Vagina (tissue), 2 donors: ENCODE results near the gene PSORS1C1. TPM values are rescaled to one million over a fixed set of nuclear protein-coding genes. Genes with fewer than 3 reads are reported as not detected.

Source experiments
- DNase-seq, 2 donors: peaks; one replicate each; pipeline ENCODE4 v3.0.0-alpha.2; 2017; ENCODE audit errors: extremely low spot score in 2 of 2
- H3K27ac ChIP-seq: fragments of 200-600 bp; sonication (generic); one replicate; pipeline ENCODE4 v1.5.1; 2019
- H3K27me3 ChIP-seq: fragments of 200-600 bp; sonication (generic); one replicate; pipeline ENCODE4 v1.5.1; 2019
- H3K36me3 ChIP-seq, 2 donors: fragments of 200-600 bp; sonication (generic); one replicate each; pipeline ENCODE4 v1.5.1; 2017 to 2019
- H3K4me1 ChIP-seq: fragments of 200-600 bp; sonication (generic); one replicate; pipeline ENCODE4 v1.5.1; 2019
- H3K4me3 ChIP-seq, 2 donors: fragments of 200-600 bp; sonication (generic); 1 replicate in 1 of 2; 2 replicates in 1 of 2; pipeline ENCODE4 v1.5.1; 2016 to 2019
- H3K9me3 ChIP-seq: fragments of 200-600 bp; sonication (generic); one replicate; pipeline ENCODE4 v1.5.1; 2019
- POLR2A ChIP-seq, 2 donors: fragments of 450-650 bp; IDR thresholded peaks; one replicate each; pipeline ENCODE4 v1.6.1; 2017; ENCODE audit warnings: antibody characterized with exemption in 2 of 2, mild to moderate bottlenecking in 2 of 2, moderate library complexity in 2 of 2
- POLR2AphosphoS5 ChIP-seq, 2 donors: sonication (generic); formaldehyde crosslinking; IDR thresholded peaks; one replicate each; pipeline ENCODE4 v1.9.0; 2017; ENCODE audit warnings: antibody characterized with exemption in 2 of 2, mild to moderate bottlenecking in 2 of 2, low read depth in 1 of 2; ENCODE audit not compliant: insufficient read depth in 1 of 2
- intact Hi-C: fragments of 100-400 bp; cut with DNase I; formaldehyde crosslinking; loops from one replicate; pipeline ENCODE4 v1.15.1; 2023
- total RNA-seq: library from RNA; depleted of rRNA; stranded (reverse); fragments of >200 nt; gene quantifications from one replicate; pipeline ENCODE4 v1.2.3, GENCODE V29; 2016
- TF ChIP-seq, protein P1 (sequence below), 3 experiments: fragments of 450-650 bp in 2 of 3; fragments of 200-600 bp in 1 of 3; sonication (generic) in 1 of 3; IDR thresholded peaks; one replicate each; pipeline ENCODE4 v1.5.1; 2017 to 2019; ENCODE audit warnings: antibody characterized with exemption in 3 of 3, mild to moderate bottlenecking in 2 of 3, moderate library complexity in 2 of 3

The PSORS1C1 gene
- total RNA-seq, 1 donor from 2014 or later, result 9.6 TPM

DNA sequence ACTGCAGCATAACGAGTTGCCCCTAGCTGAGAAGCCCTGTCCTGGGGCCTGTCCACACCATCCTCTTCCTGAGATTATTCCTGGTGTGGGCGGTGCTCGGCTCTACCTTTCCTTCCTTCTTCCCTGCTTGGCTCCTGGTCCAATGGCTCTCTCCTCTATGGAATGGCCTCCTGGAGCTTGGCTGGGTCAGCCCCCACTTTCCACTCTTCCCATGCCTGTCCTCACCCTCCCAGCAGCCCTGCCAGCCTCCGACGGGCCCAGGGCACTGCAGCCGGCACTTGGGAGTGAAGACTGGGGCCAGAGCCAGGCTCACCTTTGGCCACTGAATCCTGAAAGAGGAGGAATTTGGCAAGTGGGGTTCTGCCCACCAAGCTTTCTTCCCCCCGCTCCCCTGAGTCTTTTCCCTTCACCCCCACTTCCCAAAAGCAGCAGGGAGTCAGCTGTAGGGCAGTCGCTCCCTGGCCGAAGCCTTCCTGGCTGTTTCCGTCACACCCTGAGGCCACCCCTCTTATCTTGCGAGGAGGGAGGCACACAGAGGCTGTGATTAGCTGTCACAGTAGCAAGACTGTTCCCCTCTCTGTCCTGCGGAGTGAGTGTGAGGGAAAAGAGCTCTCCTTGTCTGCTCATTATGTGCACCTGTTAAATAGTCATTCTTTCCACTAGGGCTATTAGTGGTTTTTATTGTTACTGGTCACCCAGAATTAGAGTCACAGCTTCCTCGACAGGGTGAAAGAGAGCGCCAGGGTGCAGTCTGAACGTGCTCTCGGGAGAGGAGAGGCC, 12.0 kb downstream of the PSORS1C1 start:
- no peak overlapping the region for H3K4me3 ChIP-seq
- H3K36me3 ChIP-seq, result no peaks in the 10 kb centered on the region
- no peaks in the 10 kb centered on the region for H3K9me3 ChIP-seq
- TF ChIP-seq POLR2AphosphoS5 (IDR thresholded peaks at IDR 0.05; ENCODE audit: insufficient read depth in 1 of 2, low read depth in 1 of 2) (no peak), POLR2A (IDR thresholded peaks at IDR 0.05) (no peak)
- TF ChIP-seq, protein P1, sequence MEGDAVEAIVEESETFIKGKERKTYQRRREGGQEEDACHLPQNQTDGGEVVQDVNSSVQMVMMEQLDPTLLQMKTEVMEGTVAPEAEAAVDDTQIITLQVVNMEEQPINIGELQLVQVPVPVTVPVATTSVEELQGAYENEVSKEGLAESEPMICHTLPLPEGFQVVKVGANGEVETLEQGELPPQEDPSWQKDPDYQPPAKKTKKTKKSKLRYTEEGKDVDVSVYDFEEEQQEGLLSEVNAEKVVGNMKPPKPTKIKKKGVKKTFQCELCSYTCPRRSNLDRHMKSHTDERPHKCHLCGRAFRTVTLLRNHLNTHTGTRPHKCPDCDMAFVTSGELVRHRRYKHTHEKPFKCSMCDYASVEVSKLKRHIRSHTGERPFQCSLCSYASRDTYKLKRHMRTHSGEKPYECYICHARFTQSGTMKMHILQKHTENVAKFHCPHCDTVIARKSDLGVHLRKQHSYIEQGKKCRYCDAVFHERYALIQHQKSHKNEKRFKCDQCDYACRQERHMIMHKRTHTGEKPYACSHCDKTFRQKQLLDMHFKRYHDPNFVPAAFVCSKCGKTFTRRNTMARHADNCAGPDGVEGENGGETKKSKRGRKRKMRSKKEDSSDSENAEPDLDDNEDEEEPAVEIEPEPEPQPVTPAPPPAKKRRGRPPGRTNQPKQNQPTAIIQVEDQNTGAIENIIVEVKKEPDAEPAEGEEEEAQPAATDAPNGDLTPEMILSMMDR (IDR thresholded peaks at IDR 0.05), result no peak
- H3K27me3 ChIP-seq, result no peaks in the 10 kb centered on the region
- peaks cover 42% of the 10 kb centered on the region for H3K4me1 ChIP-seq
- no peak for DNase-seq
- intact Hi-C loops, result no loop called here
- H3K27ac ChIP-seq, result no peak overlapping the region

DNA sequence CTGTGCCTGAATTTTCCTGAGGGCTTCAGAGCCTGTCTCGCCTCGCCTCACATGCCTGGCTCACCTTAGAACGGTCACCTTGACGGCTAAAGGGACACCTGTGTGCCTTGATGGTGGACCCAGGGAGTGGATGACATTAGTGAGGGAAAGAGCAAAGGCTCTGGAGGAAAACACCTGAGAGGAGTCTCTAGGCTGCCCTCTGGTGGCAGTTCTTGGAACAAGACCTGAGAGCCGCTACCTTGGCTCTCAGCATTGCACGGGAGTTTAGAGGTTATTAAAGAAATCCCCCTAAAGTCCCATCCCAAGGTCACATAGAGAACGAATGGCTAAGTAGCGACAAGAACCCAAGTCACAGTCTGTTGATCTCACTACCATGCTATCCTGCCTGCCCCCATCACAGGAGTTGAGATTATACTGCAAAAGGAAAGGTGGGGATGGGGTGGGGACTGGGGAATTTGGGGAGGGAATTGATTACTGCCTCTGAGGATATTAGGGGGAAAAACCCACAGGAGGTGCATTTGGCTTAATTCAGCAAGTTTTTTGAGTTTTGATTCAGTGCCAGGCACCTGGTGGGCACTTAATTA, 13.6 kb downstream of the PSORS1C1 start:
- H3K9me3 ChIP-seq, result no peaks in the 10 kb centered on the region
- no peak overlapping the region for H3K4me3 ChIP-seq
- DNase-seq, result no peak
- H3K4me1 ChIP-seq, result peaks cover 33% of the 10 kb centered on the region
- no peaks in the 10 kb centered on the region for H3K27me3 ChIP-seq
- no peaks in the 10 kb centered on the region for H3K36me3 ChIP-seq
- intact Hi-C loops, result no loop called here
- no peak overlapping the region for H3K27ac ChIP-seq
- TF ChIP-seq, protein P1 (IDR thresholded peaks at IDR 0.05), result peak; percentile 42 to 64 (median 61)
- TF ChIP-seq POLR2AphosphoS5 (IDR thresholded peaks at IDR 0.05; ENCODE audit: insufficient read depth in 1 of 2, low read depth in 1 of 2) (peak in 1 of 2 donors; percentile 36), POLR2A (IDR thresholded peaks at IDR 0.05) (no peak)

DNA sequence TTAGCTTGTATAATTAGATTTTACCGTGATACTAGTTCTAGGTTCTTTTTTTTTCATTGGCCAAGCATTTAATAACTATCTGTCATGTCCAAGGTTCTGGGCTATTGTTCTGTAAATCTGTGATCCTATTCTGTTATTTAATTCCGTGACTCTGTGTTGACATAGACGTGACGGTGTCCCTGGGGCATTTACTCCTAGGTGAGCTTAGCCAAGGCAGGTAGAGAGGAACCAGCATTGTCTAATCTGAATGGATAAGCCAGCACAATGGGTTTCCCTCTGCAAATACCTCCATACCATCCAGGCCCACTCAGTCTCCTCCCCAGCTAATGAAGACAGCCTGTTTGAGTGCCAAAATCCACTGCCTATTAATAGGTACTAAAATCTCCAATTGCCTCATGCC, 14.5 kb downstream of the PSORS1C1 start:
- peaks cover 27% of the 10 kb centered on the region for H3K4me1 ChIP-seq
- H3K27ac ChIP-seq, result no peak overlapping the region
- intact Hi-C loops, result no loop called here
- TF ChIP-seq POLR2AphosphoS5 (IDR thresholded peaks at IDR 0.05; ENCODE audit: insufficient read depth in 1 of 2, low read depth in 1 of 2) (no peak), POLR2A (IDR thresholded peaks at IDR 0.05) (no peak)
- TF ChIP-seq, protein P1 (IDR thresholded peaks at IDR 0.05), result no peak
- no peaks in the 10 kb centered on the region for H3K36me3 ChIP-seq
- no peak overlapping the region for H3K4me3 ChIP-seq
- no peak for DNase-seq
- no peaks in the 10 kb centered on the region for H3K27me3 ChIP-seq
- no peaks in the 10 kb centered on the region for H3K9me3 ChIP-seq

DNA sequence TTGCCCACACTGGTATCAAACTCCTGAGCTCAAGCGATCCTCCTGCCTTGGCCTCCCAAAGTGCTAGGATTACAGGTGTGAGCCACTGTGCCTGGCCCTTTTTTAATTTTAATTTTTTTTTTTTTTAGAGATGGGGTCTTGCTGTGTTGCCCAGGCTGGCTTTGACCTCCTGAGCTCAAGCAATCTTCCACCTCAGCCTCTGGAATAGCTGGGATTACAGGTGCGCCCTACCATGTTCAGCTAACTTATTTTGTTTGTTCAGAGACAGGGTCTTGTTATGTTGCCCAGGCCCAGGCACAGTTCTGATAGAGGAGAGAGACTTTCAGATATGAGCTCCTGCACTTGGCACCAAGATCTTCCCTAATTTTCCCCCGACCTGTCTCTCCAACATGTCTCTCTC, 16.2 kb downstream of the PSORS1C1 start:
- no peaks in the 10 kb centered on the region for H3K9me3 ChIP-seq
- TF ChIP-seq, protein P1 (IDR thresholded peaks at IDR 0.05), result no peak
- TF ChIP-seq POLR2A (IDR thresholded peaks at IDR 0.05) (no peak), POLR2AphosphoS5 (IDR thresholded peaks at IDR 0.05; ENCODE audit: insufficient read depth in 1 of 2, low read depth in 1 of 2) (no peak)
- intact Hi-C loops, result no loop called here
- H3K27ac ChIP-seq, result no peak overlapping the region
- no peak overlapping the region for H3K4me3 ChIP-seq
- peaks cover 16% of the 10 kb centered on the region for H3K4me1 ChIP-seq
- no peak for DNase-seq
- no peaks in the 10 kb centered on the region for H3K27me3 ChIP-seq
- H3K36me3 ChIP-seq, result no peaks in the 10 kb centered on the region

DNA sequence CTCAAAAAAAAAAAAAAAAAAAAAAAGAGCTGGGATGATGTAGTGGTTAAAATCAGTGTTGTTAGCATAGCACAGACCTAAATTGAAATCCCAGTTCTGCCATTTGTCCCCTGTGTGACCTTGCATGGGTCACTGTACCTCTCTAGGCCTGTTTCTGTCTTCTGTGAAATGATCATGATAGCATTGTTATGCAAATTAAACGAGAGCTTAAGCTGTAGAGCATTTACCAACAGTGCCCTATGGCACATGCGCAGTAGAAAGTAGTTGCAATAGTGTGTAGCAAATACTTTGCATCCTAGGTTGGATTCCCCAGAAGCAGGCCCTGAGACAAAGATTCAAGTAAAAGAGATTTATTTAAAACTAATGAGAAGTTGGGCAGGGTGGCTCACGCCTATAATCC, 17.0 kb downstream of the PSORS1C1 start:
- no peak for DNase-seq
- Histone ChIP-seq H3K4me1 (peaks cover 8% of the 10 kb centered on the region), H3K27ac (no peak overlapping the region), H3K9me3 (no peaks in the 10 kb centered on the region), H3K36me3 (no peaks in the 10 kb centered on the region), H3K4me3 (no peak overlapping the region), H3K27me3 (no peaks in the 10 kb centered on the region)
- intact Hi-C loops, result no loop called here
- TF ChIP-seq, protein P1 (IDR thresholded peaks at IDR 0.05), result no peak
- TF ChIP-seq POLR2AphosphoS5 (IDR thresholded peaks at IDR 0.05; ENCODE audit: insufficient read depth in 1 of 2, low read depth in 1 of 2) (no peak), POLR2A (IDR thresholded peaks at IDR 0.05) (no peak)
